GM19463 (cell line): ENCODE data around the gene CAB39.

Source experiments
- ATAC-seq: cut with Tn5 transposase; IDR thresholded peaks from one replicate; pipeline ENCODE4 v1.9.1; 2021; ENCODE audit warnings: mild to moderate bottlenecking, moderate library complexity; ENCODE audit not compliant: unreplicated experiment

The CAB39 gene

DNA sequence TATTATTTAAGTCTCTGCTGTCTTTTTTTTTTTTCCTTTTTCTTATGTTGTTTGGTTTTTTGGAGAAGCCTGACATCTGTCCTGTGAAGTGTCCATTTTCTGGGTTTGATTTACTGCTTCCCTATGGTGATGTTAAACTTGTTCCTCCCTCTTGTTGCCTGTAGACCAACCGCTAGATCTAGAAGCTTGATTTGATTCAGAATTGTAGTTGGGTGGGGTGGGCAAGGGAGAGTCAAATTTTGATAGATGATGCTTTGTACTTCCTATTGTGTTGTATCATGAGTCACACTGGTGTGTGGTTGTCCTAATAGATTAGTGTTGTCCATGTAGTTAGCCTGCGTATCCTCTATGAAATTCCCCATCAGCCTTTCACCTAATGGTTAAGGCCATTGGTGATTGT, 35.4 kb downstream of the CAB39 start:
- ATAC-seq = no peak

DNA sequence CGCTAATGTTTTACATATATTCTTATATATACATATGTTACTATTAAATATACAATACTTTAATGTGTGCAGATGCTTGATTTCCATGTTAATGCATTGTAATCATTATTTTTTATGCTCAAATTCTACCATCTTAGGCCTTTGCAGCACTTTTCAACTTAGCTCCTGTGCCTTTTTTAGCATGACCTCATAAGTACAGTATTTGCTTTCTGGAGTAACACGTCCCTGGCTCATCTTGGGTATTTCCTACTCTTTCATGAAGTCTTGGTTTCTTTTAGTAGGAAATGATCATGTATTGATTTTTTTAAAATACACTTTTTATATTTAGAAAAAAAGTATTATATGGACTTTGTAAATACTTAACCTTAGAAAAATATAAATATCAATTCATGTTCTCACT, 36.5 kb downstream of the CAB39 start:
- no peak for ATAC-seq

DNA sequence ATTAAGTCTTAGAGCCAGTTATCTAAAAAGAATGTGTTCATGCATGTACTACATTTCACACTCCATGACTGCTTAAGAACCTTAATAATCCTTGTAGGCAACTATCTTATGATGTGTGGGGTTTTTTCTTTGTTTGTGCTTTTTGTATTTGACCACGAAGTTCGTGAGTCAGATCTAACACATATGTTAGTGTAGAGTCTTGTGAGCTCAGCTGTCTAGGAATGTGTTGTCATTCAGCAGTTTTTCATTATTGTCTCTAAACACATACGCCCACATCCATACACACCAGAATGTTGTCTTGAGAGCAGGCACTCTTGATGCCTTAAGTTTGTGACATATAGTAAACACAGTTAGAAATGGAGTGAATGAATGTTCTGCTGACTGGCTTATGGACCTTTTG, 38.4 kb downstream of the CAB39 start:
- no peak for ATAC-seq

DNA sequence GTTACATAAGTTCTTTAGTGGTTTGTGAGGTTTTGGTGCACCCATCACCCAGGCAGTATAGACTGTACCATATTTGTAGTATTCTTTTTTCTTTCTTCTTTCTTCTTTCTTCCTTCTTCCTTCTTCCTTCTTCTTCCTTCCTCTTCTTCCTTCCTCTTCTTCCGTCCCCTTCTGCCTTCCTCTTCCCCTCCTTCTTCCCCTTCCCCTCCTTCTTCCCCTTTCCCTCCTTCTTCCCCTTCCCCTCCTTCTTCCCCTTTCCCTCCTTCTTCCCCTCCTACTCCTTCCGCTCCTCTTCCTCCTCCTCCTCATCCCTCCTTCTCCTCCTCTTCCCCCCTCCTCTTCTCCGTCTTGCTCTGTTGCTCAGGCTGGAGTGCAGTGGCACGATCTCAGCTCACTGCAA, 41.6 kb downstream of the CAB39 start:
- ATAC-seq = no peak

DNA sequence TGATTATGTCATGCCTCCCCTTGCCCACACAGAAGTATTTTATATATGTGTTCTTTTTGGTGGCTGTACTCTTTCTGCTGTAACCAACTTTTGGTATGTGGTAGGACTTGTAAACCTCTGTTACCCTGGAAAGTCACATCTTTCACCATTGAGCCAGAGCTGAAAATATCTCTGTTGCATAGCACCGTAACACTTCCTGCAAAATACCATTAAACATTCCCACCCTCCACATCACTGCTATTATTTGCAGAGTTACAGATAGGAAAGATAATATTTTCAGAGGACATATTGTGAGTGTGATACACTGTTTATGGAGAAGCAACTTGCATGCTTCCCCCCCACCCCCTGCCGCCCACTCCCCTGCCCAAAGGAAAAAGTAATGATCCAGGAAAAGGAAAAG, 44.8 kb downstream of the CAB39 start:
- ATAC-seq = no peak

GRCh38 chr2:230758566-230759480, 46.2 kb downstream of the CAB39 start:
- ATAC-seq = no peak

DNA sequence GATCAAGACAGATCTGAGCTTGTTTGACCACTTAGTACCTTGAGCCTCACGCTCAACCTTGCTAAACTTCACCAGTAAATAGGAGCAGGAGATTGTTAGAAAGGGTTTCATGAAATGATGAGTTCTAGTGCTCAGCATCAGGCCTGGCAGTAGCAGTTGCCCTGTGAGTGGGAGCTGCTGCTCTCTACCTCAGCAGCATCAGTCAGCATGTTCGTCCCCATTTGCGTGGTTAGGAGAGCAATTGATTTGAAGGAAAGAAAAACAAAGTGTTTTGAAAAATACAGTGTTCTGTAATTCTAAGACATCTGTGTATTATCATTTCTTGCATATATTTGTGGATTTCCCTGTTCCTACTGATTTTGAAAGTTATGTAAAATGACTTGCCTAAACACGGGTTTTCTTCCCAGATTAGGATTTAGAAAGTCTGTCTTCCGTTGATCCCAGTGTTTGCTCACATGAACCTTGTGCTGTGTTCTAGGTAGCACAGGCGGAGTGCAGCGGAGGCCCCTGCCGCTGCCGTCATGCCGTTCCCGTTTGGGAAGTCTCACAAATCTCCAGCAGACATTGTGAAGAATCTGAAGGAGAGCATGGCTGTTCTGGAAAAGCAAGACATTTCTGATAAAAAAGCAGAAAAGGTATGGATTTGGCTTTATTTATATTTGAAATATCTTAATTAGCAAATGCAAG, 47.0 kb downstream of the CAB39 start:
- ATAC-seq = no peak

- no peak for ATAC-seq
Observed at GRCh38 chr2:230761704-230762103, 49.1 kb downstream of the CAB39 start.

GRCh38 chr2:230762317-230762896, 49.8 kb downstream of the CAB39 start:
- ATAC-seq = peak; percentile 90

- no peak for ATAC-seq
Observed at GRCh38 chr2:230764346-230764745, 51.7 kb downstream of the CAB39 start.

- no peak for ATAC-seq
Observed at GRCh38 chr2:230765611-230766300, 53.1 kb downstream of the CAB39 start.

DNA sequence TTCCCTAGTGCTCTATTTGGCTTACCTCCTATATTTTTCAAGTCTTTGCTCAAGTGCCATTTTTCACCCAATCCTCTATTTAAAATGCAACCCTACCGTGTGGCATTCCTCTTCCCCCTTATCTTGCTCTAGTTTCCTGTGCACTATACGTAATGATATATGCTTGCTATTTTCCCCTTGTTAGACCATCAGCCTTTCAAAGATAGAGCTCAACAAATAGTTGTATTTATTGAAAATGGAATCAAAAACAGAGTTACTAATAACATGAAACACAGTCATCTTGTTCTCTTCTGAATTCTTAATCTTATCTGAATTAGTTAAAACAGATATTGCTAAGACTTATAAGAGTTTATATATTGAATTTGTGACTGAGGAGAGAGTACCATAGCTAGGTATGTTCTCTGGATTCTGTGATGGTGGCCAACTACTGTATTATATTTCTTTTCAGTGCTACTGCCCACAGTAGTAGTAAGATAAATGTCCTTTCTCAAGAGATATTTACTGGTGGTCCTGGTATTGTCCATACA, 55.3 kb downstream of the CAB39 start:
- no peak for ATAC-seq

- ATAC-seq = no peak
Observed at GRCh38 chr2:230770804-230771203, 58.2 kb downstream of the CAB39 start.

- ATAC-seq = no peak
Observed at GRCh38 chr2:230772156-230772555, 59.5 kb downstream of the CAB39 start.

- ATAC-seq = no peak
Observed at GRCh38 chr2:230773039-230773773, 60.6 kb downstream of the CAB39 start.

DNA sequence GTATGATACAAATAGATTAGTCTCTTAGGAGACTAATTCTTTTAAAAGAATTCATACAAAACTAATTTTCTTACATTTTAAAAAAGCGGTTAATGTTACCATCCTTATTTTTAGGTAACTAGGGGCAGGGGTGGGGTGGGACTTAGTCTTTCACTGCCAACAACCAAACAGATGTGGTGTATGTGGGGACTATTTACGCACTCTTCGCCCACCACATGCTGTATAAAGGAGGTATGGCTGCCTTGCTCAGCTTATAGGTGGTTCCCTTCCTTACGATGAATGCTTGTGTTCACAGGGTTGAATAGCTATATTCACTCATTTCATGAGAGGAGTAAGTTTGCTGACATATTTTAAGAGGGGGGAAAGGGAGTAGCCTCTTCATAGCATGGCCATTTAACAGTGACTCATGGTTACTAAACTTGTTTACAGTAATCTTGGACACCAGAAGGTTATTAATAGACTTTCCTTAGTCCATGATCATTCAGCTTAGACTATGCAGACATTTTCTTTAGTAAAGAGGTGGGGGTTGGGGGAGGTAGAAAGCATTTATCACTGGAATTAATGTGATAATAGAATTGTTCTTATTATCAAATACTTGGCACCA, 61.8 kb downstream of the CAB39 start:
- ATAC-seq = no peak

GRCh38 chr2:230775737-230776136, 63.1 kb downstream of the CAB39 start:
- ATAC-seq = no peak

DNA sequence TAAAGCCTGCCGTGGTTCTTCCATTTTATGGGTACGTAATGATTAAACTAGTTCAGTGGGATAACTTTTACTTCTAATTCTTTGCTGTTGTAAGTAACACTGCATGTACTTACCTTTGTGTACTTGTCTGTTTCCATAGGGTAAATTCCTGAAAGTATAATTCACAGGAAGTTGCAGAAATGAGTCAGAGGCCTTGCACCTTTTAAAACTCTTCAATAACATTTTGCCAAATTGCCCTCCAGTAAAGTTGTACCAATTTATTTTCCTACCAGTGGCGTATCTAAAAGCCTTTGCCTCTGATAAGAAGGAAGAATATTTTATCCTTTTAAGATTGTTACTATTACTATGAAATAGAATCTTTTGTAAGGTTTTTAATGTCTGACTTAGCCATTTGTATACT, 65.1 kb downstream of the CAB39 start:
- ATAC-seq = no peak

GRCh38 chr2:230778350-230779063, 65.9 kb downstream of the CAB39 start:
- peak; percentile 57 for ATAC-seq
